K562 (cell line): ENCODE measurements around the gene SARS1.

Experiments
- E2F3 ChIP-seq: fragments of 250-450 bp; sonication (Bioruptor Pico); IDR thresholded peaks from 2 replicates; pipeline ENCODE4 v1.4.0; 2020; ENCODE audit warnings: mild to moderate bottlenecking
- FOXA3 ChIP-seq, 2 experiments: fragments of 450-650 bp in 1 of 2; sonication (generic) in 1 of 2; formaldehyde crosslinking; IDR thresholded peaks in 1 of 2; conservative IDR thresholded peaks in 1 of 2; 2 replicates each; pipeline versions ENCODE4 v1.4.0 to v1.8.0; 2020 to 2022; ENCODE audit warnings: mild to moderate bottlenecking in 2 of 2, missing genetic modification reagents in 1 of 2
- FOXJ3 ChIP-seq: sonication (generic); formaldehyde crosslinking; IDR thresholded peaks from 2 replicates; pipeline ENCODE4 v1.4.0; 2020; ENCODE audit warnings: mild to moderate bottlenecking, missing genetic modification reagents
- ZC3H4 ChIP-seq: sonication (generic); formaldehyde crosslinking; IDR thresholded peaks from 2 replicates; pipeline ENCODE4 v1.9.0; 2021; ENCODE audit warnings: missing genetic modification reagents, borderline replicate concordance
- ZNF232 ChIP-seq: sonication (generic); formaldehyde crosslinking; IDR thresholded peaks from 2 replicates; pipeline ENCODE4 v1.8.0; 2022; ENCODE audit warnings: mild to moderate bottlenecking, missing genetic modification reagents
- TF ChIP-seq, protein P1 (sequence below), 3 experiments: IDR thresholded peaks in 2 of 3; conservative IDR thresholded peaks in 1 of 3; 2 replicates each; pipeline ENCODE4 v1.5.1; 2011 to 2012; ENCODE audit warnings: low read length in 3 of 3, mild to moderate bottlenecking in 3 of 3, control low read depth in 2 of 3, improper control_type of control experiment in 1 of 3, inconsistent platforms in 1 of 3, low read depth in 1 of 3, mixed read lengths in 1 of 3, moderate library complexity in 1 of 3; ENCODE audit not compliant: insufficient read depth in 2 of 3
- TF ChIP-seq, protein P2 (sequence below): IDR thresholded peaks from 2 replicates; pipeline ENCODE4 v1.6.1; 2016; ENCODE audit warnings: missing genetic modification characterization, missing compliant biosample characterization
- TF ChIP-seq, protein P3 (sequence below): IDR thresholded peaks from 3 replicates; pipeline ENCODE4 v1.6.1; 2011; ENCODE audit warnings: borderline replicate concordance, mild to moderate bottlenecking, moderate library complexity; ENCODE audit not compliant: insufficient read length; ENCODE audit errors: extremely low read depth
- TF ChIP-seq, protein P4 (sequence below): sonication (generic); formaldehyde crosslinking; IDR thresholded peaks from 2 replicates; pipeline ENCODE4 v1.8.1; 2023; ENCODE audit warnings: mild to moderate bottlenecking, missing genetic modification reagents

DNA sequence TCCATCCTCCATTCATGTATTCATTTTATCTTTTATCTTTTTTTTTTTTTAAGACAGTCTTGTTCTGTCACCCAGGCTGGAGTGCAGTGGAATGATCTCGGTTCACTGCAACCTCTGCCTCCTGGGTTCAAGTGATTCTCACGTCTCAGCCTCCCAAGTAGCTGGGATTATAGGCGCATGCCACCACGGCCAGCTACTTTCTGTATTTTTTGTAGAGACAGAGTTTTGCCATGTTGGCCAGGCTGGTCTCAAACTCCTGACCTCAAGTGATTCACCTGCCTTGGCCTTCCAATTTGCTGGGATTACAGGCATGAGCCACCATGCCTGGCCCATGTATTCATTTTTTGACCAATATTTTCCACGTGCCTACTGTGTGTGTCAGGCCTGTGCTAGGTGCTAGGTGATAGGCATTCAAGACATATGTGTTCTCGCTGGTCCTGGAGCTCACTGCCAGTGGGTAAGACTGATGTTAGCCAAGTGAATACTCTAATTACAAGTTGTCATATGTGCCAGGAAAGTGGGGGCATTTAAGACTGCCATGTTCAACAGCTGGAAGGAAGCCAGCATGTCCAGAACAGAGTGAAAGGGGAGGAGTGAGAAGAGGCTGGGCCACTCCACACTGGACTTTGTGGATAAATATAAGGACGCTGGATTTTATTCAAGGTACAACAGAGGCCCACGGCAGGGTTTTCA, 30.3 kb downstream of the SARS1 start:
- TF ChIP-seq, protein P1, sequence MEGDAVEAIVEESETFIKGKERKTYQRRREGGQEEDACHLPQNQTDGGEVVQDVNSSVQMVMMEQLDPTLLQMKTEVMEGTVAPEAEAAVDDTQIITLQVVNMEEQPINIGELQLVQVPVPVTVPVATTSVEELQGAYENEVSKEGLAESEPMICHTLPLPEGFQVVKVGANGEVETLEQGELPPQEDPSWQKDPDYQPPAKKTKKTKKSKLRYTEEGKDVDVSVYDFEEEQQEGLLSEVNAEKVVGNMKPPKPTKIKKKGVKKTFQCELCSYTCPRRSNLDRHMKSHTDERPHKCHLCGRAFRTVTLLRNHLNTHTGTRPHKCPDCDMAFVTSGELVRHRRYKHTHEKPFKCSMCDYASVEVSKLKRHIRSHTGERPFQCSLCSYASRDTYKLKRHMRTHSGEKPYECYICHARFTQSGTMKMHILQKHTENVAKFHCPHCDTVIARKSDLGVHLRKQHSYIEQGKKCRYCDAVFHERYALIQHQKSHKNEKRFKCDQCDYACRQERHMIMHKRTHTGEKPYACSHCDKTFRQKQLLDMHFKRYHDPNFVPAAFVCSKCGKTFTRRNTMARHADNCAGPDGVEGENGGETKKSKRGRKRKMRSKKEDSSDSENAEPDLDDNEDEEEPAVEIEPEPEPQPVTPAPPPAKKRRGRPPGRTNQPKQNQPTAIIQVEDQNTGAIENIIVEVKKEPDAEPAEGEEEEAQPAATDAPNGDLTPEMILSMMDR (IDR thresholded peaks at IDR 0.05 in 2 of 3, conservative IDR thresholded peaks at IDR 0.05 in 1 of 3; ENCODE audit: insufficient read depth in 2 of 3, low read depth in 1 of 3, low read length in 3 of 3): no peak
- TF ChIP-seq ZNF232 (CRISPR knock-in tag): no peak
- TF ChIP-seq, protein P2, sequence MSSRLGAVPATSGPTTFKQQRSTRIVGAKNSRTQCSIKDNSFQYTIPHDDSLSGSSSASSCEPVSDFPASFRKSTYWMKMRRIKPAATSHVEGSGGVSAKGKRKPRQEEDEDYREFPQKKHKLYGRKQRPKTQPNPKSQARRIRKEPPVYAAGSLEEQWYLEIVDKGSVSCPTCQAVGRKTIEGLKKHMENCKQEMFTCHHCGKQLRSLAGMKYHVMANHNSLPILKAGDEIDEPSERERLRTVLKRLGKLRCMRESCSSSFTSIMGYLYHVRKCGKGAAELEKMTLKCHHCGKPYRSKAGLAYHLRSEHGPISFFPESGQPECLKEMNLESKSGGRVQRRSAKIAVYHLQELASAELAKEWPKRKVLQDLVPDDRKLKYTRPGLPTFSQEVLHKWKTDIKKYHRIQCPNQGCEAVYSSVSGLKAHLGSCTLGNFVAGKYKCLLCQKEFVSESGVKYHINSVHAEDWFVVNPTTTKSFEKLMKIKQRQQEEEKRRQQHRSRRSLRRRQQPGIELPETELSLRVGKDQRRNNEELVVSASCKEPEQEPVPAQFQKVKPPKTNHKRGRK: no peak
- no peak for TF ChIP-seq FOXJ3 (CRISPR knock-in tag)
- TF ChIP-seq, protein P3, sequence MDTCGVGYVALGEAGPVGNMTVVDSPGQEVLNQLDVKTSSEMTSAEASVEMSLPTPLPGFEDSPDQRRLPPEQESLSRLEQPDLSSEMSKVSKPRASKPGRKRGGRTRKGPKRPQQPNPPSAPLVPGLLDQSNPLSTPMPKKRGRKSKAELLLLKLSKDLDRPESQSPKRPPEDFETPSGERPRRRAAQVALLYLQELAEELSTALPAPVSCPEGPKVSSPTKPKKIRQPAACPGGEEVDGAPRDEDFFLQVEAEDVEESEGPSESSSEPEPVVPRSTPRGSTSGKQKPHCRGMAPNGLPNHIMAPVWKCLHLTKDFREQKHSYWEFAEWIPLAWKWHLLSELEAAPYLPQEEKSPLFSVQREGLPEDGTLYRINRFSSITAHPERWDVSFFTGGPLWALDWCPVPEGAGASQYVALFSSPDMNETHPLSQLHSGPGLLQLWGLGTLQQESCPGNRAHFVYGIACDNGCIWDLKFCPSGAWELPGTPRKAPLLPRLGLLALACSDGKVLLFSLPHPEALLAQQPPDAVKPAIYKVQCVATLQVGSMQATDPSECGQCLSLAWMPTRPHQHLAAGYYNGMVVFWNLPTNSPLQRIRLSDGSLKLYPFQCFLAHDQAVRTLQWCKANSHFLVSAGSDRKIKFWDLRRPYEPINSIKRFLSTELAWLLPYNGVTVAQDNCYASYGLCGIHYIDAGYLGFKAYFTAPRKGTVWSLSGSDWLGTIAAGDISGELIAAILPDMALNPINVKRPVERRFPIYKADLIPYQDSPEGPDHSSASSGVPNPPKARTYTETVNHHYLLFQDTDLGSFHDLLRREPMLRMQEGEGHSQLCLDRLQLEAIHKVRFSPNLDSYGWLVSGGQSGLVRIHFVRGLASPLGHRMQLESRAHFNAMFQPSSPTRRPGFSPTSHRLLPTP: no peak
- TF ChIP-seq, protein P4, sequence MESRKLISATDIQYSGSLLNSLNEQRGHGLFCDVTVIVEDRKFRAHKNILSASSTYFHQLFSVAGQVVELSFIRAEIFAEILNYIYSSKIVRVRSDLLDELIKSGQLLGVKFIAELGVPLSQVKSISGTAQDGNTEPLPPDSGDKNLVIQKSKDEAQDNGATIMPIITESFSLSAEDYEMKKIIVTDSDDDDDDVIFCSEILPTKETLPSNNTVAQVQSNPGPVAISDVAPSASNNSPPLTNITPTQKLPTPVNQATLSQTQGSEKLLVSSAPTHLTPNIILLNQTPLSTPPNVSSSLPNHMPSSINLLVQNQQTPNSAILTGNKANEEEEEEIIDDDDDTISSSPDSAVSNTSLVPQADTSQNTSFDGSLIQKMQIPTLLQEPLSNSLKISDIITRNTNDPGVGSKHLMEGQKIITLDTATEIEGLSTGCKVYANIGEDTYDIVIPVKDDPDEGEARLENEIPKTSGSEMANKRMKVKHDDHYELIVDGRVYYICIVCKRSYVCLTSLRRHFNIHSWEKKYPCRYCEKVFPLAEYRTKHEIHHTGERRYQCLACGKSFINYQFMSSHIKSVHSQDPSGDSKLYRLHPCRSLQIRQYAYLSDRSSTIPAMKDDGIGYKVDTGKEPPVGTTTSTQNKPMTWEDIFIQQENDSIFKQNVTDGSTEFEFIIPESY (CRISPR knock-in tag): no peak
- TF ChIP-seq ZC3H4 (CRISPR knock-in tag): no peak
- no peak for TF ChIP-seq E2F3 (CRISPR knock-in tag)
- no peak for TF ChIP-seq FOXA3 (CRISPR knock-in tag; conservative IDR thresholded peaks at IDR 0.05 in 1 of 2, IDR thresholded peaks at IDR 0.05 in 1 of 2)
